MM.1S (cell line): ENCODE data around the gene FOXC1.

Experiments
- CTCF ChIP-seq: fragments of 300-600 bp; sonication (generic); IDR thresholded peaks from 2 replicates; pipeline ENCODE4 v1.5.1; 2016; ENCODE audit warnings: antibody characterized with exemption, low read length, mixed read lengths
- EZH2phosphoT487 ChIP-seq: fragments of 300-600 bp; sonication (generic); IDR thresholded peaks from 2 replicates; pipeline ENCODE4 v1.6.1; 2018; ENCODE audit warnings: antibody characterized with exemption, low read length

DNA sequence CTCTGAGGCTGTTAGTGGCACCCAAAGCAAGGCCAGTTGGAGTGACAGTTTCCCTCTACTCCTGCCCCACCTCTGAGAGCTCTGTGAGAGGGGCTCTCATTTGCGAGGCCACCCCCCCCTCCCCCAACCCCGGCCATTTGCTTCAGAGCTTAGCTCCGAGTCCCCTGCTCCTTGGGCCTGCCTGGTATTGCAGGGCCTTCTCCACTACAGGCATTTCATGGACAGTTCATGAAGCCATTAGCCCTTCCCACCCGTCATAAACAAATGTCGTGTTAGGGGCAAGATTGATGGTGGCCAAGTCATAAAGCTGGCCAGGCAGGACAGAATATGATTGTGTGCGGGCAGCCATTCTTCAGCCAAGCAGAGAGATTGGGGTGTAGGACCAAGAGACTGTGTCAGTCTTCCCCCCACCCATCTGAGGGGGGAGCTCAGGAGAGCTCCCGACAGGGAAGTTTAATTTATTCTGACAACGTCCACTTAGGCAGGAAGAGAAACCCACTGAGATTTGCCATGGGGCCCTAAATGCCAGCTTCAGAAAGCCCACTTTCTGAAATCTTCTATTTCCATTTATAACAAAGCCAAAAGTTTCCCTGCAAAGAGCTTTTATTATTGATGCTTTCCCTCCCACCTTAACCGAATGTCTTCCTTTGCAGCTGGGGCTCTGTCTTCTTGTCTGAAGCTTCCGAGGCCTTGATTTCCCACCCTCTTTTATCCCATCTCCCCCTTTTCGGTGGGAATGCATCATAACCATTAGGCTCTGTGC lies 7.2 kb downstream of the FOXC1 start:
- TF ChIP-seq CTCF (no peak), EZH2phosphoT487 (no peak)
